Measurements from ENCODE around the gene DIP2C. TPM values are rescaled to one million over a fixed set of nuclear protein-coding genes. Genes with fewer than 3 reads are reported as not detected.
"Not testable (repeated sequence)": the region's sequence is repeated elsewhere in the genome, so short reads cannot be mapped to it uniquely, and the experiment has no call there.

DIP2C gene
- 0.97 and 1.6 TPM in 2 replicates for total RNA-seq (2014; rRNA removed; shearing (Covaris generic))

DNA sequence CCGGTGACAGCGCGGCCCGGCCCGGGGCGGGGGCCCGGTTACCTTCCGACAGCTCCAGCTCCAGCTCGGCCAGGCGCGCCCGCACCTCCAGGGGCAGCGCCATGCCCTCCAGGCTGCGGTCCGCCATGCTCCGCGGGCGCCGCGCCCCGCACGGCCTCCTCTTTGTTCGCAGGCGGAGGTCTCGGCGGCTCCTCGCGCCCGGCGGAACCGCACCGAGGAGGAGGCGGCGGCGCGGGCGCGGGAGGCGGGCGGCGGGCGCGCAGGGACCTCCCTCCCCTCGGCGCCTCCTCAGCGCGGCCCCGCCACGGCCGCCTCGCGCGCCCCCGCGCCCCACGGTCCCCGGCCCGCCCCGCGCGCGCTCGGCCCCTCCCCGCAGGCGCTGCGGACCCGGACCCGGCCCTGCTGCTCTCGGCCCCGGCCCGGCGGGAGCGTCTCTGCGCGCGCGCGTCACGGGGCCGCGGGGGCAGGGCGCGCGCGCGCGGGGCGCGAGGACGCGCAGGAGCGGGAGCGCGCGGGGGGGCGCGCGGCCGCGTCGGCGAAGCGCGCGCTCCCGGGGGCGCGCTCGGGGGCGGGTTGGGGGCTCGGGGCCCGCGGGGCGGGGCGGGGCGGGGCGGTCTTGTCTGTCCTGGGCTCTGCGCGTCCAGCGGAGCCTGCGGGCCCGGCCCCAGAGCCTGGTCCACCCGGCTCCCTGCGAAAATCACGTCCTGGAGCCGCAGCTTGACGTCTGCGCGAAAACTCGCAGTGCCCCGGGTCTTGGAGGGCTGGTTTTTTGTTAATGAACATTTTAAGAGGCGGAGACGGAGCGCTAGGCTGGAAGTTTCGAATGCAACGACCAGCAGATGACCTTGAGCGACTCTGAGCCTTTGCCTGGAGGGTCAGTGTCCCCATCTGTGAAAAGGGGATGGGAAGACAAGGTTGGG, at the start of gene DIP2C:
Gene DIP2C (minus strand): TSS at position 217 of the 920 bp plus-strand sequence. CDS start 90 bp downstream, at position 127.
- DNase-seq (ENCODE audit: low spot score), result peak; percentile 27

DNA sequence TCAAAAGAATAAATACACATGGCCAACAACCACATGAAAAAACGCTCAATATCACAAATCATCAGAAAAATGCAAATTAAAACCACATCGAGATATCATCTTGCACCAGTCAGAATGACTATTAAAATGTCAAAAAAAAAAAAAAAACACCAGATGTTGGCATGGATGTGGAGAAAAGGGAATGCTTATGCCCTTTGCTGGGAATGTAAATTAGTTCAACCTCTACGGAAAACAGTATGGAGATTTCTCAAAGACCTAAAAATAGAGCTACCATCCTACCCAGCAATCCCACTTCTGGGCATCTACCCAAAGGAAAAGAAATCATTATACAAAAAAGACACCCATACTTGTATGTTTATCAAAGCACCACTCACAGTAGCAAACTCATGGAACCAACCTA, 45.0 kb upstream of the DIP2C start:
- no peak for DNase-seq (ENCODE audit: low spot score)

DNA sequence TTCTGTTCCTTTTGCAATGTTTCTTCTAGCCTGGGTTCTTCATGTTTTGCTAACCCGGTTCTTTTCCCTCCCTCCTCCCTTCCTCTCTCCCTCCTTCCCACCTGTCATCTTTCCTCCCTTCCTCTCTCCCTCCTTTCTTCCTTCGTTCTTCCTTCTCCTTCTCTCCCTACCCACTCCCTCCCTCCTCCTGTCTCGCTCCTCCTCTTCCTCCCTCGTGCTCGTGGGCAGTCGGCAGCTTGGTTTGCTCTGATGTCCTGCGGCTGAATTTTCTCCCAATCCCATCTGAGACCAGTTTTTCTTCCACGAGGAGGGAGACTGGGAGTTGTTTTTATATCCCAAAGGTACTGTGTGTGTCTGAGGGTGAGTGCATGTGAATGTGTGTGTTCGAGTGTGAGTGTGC, 43.6 kb upstream of the DIP2C start:
- DNase-seq (ENCODE audit: low spot score), result no peak

- DNase-seq (ENCODE audit: low spot score), result no peak
Measured at GRCh38 chr10:729213-729612, 39.7 kb upstream of the DIP2C start.

DNA sequence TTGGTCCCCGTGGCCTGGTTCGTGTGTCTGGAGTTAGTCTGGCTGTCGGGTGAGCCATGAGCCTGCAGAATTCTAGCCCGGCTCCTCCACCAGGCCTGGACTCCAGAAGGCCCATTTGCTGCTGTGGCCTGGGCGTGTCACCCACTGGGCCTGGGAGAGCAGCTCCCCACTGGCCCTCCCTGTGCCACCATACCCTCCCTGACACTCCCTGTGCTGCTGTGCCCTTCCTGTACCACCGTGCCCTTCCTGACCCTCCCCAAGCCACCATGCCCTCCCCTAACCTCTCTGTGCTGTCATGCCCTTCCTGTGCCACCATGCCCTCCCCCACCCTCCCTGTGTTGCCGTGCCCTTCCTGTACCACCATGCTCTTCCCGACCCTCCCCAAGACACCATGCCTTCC, 39.1 kb upstream of the DIP2C start:
- no peak for DNase-seq (ENCODE audit: low spot score)

- DNase-seq (ENCODE audit: low spot score), result no peak
Measured at GRCh38 chr10:727162-727790, 37.8 kb upstream of the DIP2C start.

DNA sequence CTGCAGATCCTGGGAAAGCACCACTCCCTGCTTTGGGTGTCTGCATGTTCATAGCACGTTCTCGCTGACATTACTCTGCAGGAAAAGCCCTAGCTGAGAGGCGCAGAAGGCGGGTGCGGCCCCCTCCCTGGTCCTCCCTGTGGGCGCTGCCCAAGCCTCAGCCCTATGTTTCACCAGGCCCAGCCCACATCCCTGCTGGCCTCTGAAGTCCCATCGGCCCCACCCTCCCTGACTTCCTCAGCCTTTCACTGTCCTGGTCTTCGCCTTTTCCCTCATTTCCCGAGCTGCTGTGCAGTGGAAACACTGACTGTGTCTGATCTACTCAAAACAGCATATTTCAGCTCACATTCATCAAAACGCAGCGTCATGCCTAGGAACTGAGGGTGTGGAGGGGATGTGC, 36.3 kb upstream of the DIP2C start:
- no peak for DNase-seq (ENCODE audit: low spot score)

DNA sequence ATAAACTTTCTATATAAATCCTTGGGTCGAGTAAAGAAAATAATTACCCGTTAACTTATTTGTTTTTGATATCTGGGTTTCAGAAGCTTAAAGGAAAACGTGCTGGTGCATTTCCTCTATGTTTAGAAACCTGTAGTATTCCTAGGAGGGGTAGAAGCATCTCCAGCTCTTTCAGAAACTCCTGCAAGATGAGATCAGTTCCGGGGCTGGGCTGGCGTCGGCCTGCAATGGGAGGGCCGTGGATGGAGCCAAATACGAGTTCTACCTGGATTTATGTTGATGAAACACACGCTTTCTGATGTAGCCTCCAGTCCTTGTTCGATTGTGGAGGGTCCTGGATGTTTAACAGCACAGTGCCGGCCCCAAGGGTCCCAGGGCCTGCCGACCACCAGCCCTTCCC, 35.8 kb upstream of the DIP2C start:
- no peak for DNase-seq (ENCODE audit: low spot score)

GRCh38 chr10:723973-724372, 34.5 kb upstream of the DIP2C start:
- no peak for DNase-seq (ENCODE audit: low spot score)

- no peak for DNase-seq (ENCODE audit: low spot score)
Measured at GRCh38 chr10:722281-723060, 33.0 kb upstream of the DIP2C start.

DNA sequence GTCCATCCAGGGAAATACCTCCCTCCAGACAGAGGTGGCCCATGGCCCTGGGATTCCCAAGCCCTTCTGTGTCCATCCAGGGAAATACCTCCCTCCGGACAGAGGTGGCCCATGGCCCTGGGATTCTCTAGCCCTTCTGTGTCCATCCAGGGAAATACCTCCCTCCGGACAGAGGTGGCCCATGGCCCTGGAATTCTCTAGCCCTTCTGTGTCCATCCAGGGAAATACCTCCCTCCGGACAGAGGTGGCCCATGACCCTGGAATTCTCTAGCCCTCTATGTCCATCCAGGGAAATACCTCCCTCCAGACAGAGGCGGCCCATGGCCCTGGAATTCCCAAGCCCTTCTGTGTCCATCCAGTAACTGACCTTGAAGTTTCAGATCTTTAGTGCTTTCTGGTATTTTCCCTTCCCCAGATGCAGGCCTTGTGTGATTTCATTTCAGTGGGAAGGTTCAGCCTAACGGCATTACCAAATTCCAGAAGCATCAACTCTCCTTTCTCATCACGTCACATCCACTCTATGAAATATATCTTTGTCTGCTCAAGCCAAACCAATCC, 28.8 kb upstream of the DIP2C start:
- no peak for DNase-seq (ENCODE audit: low spot score)

GRCh38 chr10:717458-717857, 28.0 kb upstream of the DIP2C start:
- no peak for DNase-seq (ENCODE audit: low spot score)

DNA sequence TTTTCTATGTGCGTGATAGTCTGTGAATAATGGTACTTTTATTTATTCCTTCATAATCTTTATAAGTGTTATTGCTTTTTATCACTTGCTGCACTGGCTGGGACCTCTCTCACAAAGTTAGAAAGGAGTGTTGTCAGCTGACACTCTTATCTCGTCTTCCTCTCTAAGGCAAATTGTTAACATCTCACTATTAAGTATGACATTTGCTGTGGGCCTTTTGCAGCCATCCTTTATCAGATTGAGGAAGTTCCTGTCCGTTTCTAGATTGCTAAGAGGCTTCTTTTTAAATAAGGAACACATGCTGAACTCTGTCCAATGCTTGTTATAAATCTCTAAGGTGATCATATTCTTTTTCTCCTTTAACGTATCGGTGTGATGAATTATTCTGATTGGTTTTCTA, 27.4 kb upstream of the DIP2C start:
- DNase-seq (ENCODE audit: low spot score), result no peak

GRCh38 chr10:714214-714613, 24.7 kb upstream of the DIP2C start:
- DNase-seq (ENCODE audit: low spot score), result no peak

- no peak for DNase-seq (ENCODE audit: low spot score)
Measured at GRCh38 chr10:712575-712974, 23.1 kb upstream of the DIP2C start.

GRCh38 chr10:712089-712488, 22.6 kb upstream of the DIP2C start:
- DNase-seq (ENCODE audit: low spot score), result no peak

- no peak for DNase-seq (ENCODE audit: low spot score)
Measured at GRCh38 chr10:707861-708260, 18.4 kb upstream of the DIP2C start.

DNA sequence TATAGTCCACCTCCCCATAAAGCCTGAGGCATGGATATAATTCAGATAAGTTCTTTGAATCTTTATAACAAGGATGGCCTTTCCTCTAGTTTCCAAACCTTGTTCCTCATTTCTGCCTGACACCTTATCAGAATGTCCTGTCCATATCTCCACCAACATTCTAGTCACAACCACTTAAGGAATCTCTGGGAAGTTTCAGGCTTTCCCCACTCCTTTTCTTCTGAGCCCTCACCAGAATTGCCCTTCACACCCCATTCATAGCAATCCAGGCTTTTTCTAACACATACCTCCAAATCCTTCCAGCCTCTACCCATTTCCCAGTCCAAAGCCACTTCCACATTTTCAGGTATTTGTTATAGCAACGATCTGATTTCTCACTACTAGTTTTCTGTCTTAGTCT, 18.0 kb upstream of the DIP2C start:
- no peak for DNase-seq (ENCODE audit: low spot score)

GRCh38 chr10:703118-703517, 13.7 kb upstream of the DIP2C start:
- DNase-seq (ENCODE audit: low spot score), result no peak

- DNase-seq (ENCODE audit: low spot score), result not testable (repeated sequence)
Measured at GRCh38 chr10:700183-700582, 10.7 kb upstream of the DIP2C start.

- no peak for DNase-seq (ENCODE audit: low spot score)
Measured at GRCh38 chr10:697097-697875, 7.8 kb upstream of the DIP2C start.

All from HT-29 (cell line).